Calu3 (cell line): ENCODE results near the gene FAM50A. TPM values are rescaled to one million over a fixed set of nuclear protein-coding genes. Genes with fewer than 3 reads are reported as not detected.
"Not testable (repeated sequence)": the region's sequence is repeated elsewhere in the genome, so short reads cannot be mapped to it uniquely, and the experiment has no call there.

ENCODE experiments used
- Bru-seq: library from RNA; stranded (reverse); fragments of 400-500 nt; gene quantifications from one replicate; lab custom pipeline; 2021; lab: Mats Ljungman, UMichigan
- BruChase-seq, 2 experiments: library from RNA; stranded (reverse); fragments of 400-500 nt; gene quantifications; one replicate each; lab custom pipeline; 2021; lab: Mats Ljungman, UMichigan
- BruUV-seq: library from RNA; stranded (reverse); fragments of 400-500 nt; replicated peaks from 2 replicates; lab custom pipeline; 2021; lab: Mats Ljungman, UMichigan
- CTCF ChIA-PET: fragments of 300-600 bp; sonication (Branson Sonifier 250); formaldehyde crosslinking; loops from one replicate; lab custom pipeline; 2022; ENCODE audit warnings: antibody characterized with exemption; lab: Charles Lee
- DNase-seq: peaks from one replicate; pipeline ENCODE4 v3.0.0; 2022
- H3K27ac Mint-ChIP-seq: one replicate; pipeline ENCODE4 v1.8.0; 2022; ENCODE audit warnings: mixed read lengths; ENCODE audit not compliant: unreplicated experiment
- H3K27me3 Mint-ChIP-seq: one replicate; pipeline ENCODE4 v1.8.0; 2022; ENCODE audit warnings: mixed read lengths; ENCODE audit not compliant: unreplicated experiment
- H3K36me3 Mint-ChIP-seq: one replicate; pipeline ENCODE4 v1.8.0; 2022; ENCODE audit warnings: mild to moderate bottlenecking, moderate library complexity, mixed read lengths; ENCODE audit not compliant: insufficient read depth, unreplicated experiment
- H3K4me1 Mint-ChIP-seq: one replicate; pipeline ENCODE4 v1.8.0; 2022; ENCODE audit warnings: mild to moderate bottlenecking, low read depth, mixed read lengths; ENCODE audit not compliant: unreplicated experiment
- H3K4me3 Mint-ChIP-seq: one replicate; pipeline ENCODE4 v1.8.0; 2022; ENCODE audit warnings: mild to moderate bottlenecking, low read depth, moderate library complexity, mixed read lengths; ENCODE audit not compliant: unreplicated experiment
- H3K9me3 Mint-ChIP-seq: one replicate; pipeline ENCODE4 v1.8.0; 2022; ENCODE audit warnings: low read depth, mixed read lengths; ENCODE audit not compliant: unreplicated experiment
- CTCF ChIP-seq: fragments of 200-600 bp; IDR thresholded peaks from one replicate; pipeline ENCODE4 v1.8.0; 2022; ENCODE audit warnings: antibody characterized with exemption; ENCODE audit not compliant: unreplicated experiment
- intact Hi-C: fragments of 100-400 bp; cut with micrococcal nuclease; formaldehyde crosslinking; loops from one replicate; pipeline ENCODE4 v1.10.0; 2022; ENCODE audit not compliant: unreplicated experiment
- long read RNA-seq: library from polyadenylated mRNA; stranded (forward); transcript quantifications from one replicate; pipeline ENCODE4 v2.0.0, GENCODE V29; 2022
- total RNA-seq: library from RNA; stranded (reverse); gene quantifications from 2 replicates; pipeline ENCODE4 v1.2.3, GENCODE V29; 2022

Gene FAM50A
- total RNA-seq (87.9 and 88.9 TPM in 2 replicates), Bru-seq, nascent RNA (percentile 73 among the genes with signal in this experiment), BruChase-seq, experiment 1, labeled RNA remaining after a 6-hour chase (percentile 90 among the genes with signal in this experiment), BruChase-seq, experiment 2, labeled RNA remaining after a 2-hour chase (percentile 78 among the genes with signal in this experiment)
- long read RNA-seq, transcript FAM50A-202 (13 exons, 1,352 nt), result major isoform, 97 of 125 reads
- long read RNA-seq, partial matches to known transcripts, result 11 of 125 reads
- long read RNA-seq, other reads (novel, unspliced or antisense), result 13 of 125 reads

- intact Hi-C loops, result no loop called here
- peaks cover 14% of the 10 kb centered on the region for H3K4me1 Mint-ChIP-seq
- no peaks in the 10 kb centered on the region for H3K9me3 Mint-ChIP-seq
- CTCF ChIA-PET, result no interaction called here
- DNase-seq, result peak; percentile 83
- peak within 1 kb of the TSS; percentile 91 for H3K27ac Mint-ChIP-seq
- H3K27me3 Mint-ChIP-seq, result no peaks in the 10 kb centered on the region
- no peak for TF ChIP-seq CTCF
- peaks cover 77% of the 10 kb centered on the region for H3K36me3 Mint-ChIP-seq
- BruUV-seq, result no TSS peak
- peak within 1 kb of the TSS; percentile 78 for H3K4me3 Mint-ChIP-seq
Measured at GRCh38 chrX:154443992-154444754, at the start of gene FAM50A. FAM50A (plus strand) TSS chrX:154444141; CDS start chrX:154444236, 95 bp downstream.

- H3K27me3 Mint-ChIP-seq, result peaks cover 16% of the 10 kb centered on the region
Measured at GRCh38 chrX:154396363-154396762, 47.6 kb upstream of the FAM50A start.

GRCh38 chrX:154396973-154397887, 46.7 kb upstream of the FAM50A start:
- Mint-ChIP-seq H3K9me3 (no peaks in the 10 kb centered on the region), H3K4me3 (peak overlapping the region; percentile 86), H3K36me3 (peaks cover 62% of the 10 kb centered on the region), H3K4me1 (no peaks in the 10 kb centered on the region), H3K27me3 (peaks cover 16% of the 10 kb centered on the region), H3K27ac (peak overlapping the region; percentile 99)
- peak; percentile 78 for DNase-seq
- no peak for TF ChIP-seq CTCF
- no TSS peak for BruUV-seq
- intact Hi-C loops, result no loop called here
- CTCF ChIA-PET, result interaction anchor here (0.8 to 2.2 kb wide), 2 partner anchors 26 to 130 kb away, joined by 4 to 8 read pairs; no protein-coding TSS in a partner anchor

More at GRCh38 chrX:154396363-154396762, 47.6 kb upstream of the FAM50A start:
- H3K4me1 Mint-ChIP-seq, H3K4me3 Mint-ChIP-seq, H3K9me3 Mint-ChIP-seq, intact Hi-C loops, CTCF ChIA-PET, BruUV-seq, H3K27ac Mint-ChIP-seq, DNase-seq: not testable (repeated sequence)
- peaks cover 53% of the 10 kb centered on the region for H3K36me3 Mint-ChIP-seq

DNA sequence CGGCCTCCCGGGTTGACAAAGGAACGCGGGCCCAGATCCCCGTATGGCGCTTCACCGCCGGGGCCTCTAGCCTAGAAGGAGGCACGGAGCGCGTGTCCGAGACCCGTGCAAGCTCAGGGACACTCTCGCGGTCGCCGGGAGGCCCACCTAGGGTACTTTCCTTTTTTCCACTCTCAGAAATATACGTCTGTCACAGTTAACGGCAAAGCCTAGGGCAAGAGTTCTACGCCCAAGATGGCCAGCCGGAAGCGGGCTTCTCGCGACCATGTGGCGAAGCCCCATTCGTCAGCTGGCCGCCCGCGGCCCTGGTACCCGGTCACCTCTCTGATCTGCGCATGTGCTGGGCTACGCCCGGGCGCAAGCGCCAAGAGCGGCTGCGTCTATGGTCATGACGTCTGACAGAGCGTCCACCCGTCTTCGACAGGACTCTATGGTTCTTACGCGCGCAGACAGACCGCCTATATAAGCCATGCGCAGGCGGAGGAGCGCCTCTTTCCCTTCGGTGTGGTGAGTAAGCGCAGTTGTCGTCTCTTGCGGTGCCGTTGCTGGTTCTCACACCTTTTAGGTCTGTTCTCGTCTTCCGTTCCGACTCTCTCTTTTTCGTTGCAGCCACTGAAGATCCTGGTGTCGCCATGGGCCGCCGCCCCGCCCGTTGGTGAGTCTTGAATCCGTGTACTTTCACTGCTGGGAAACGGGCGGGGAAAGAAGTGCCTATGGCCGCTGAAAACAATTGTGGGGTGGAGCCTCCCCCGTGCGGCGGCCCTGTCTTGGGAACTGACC, 45.9 kb upstream of the FAM50A start, which contains the start of gene RPL10:
TSS of gene RPL10 (plus strand) at position 490 of the 780 bp plus-strand sequence. CDS start at position 633, 143 bp downstream.
- Mint-ChIP-seq H3K4me1 (no peaks in the 10 kb centered on the region), H3K4me3 (peak within 1 kb of the TSS; percentile 86), H3K27me3 (peaks cover 16% of the 10 kb centered on the region), H3K9me3 (no peaks in the 10 kb centered on the region), H3K27ac (peak within 1 kb of the TSS; percentile 99), H3K36me3 (peaks cover 70% of the 10 kb centered on the region)
- CTCF ChIA-PET, result interaction anchor here (0.8 to 2.2 kb wide), 2 partner anchors 27 to 129 kb away, joined by 4 to 8 read pairs; no protein-coding TSS in a partner anchor
- TF ChIP-seq CTCF, result no peak
- peak; percentile 95 for DNase-seq
- TSS peak; percentile 44 for BruUV-seq
- intact Hi-C loops, result no loop called here
